ENCODE measurements around the gene SELPLG.
"Not testable (repeated sequence)": the region's sequence is repeated elsewhere in the genome, so short reads cannot be mapped to it uniquely, and the experiment has no call there.

Gene SELPLG

DNA sequence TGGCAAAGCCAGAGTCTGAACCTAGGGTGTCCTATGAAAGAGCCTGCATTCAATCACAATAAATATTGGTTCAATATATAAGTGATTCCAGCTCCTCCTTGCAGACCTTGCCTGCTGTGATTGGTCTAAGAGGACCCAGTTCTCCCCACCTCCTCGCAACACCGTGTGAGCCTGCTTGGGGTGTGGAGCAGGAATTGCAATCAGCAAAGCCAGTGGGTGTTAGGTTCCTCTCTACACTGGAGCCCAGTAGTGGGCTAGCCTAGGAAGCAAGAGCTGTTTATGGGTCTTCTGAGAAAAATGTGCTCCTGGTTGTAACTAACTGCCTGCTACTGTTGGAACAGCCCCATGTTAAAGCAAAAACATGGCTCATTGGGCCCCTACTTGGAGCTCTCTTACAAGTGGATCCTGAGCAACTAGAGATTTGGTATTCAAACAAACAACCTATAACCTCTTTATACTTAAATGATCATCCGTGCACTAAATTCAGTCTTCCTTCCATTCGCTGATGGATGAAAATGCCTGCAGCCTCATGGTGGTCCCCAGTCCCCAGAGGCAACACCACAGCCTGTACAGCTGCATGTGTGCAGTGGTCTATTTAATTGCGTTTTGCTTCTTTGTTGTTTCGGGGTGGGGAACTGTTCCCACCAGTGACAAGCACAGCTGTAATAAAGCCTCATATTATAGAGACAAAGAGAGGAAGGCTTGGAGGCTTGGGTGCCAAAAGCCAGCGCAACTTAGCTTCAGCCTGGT is 3.7 kb upstream of the SELPLG start:
- DNase-seq, result no peak

DNA sequence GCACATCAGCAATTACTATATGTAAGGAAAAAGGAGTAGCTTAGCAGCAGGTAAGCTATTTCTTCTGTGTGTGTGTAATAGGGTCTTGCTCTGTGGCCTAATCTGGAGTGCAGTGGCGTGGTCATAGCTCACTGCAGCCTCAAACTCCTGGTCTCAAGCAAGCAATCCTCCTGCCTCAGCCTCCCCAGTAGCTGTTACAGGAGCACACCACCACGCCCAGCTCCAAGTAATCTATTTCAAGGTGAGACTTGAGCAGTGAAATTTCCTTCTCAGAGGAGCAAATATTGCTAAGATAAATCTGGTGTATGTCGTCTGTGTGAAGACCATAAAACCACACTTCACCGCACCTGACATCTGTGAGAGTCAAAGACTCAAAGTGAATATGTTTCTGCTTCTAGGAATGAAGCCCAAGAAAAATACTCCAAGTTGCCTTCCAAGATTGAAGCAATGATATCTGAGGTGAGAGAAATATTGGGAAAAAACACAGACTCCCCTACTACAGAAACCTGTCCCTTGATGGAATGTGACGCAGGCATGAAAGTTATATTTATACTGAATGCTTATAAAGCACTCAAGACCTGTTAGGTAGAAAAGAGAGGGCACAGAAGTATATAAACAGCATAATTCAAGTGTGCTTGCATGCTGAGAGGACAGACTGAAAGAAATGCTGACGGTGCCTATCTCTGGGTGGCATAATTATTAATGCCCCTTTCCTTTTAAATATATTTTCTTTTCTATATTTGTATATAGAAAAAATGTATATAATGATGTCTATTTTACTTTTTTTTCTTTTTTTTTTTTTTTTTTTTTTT is 2.5 kb upstream of the SELPLG start:
- no peak for DNase-seq

DNA sequence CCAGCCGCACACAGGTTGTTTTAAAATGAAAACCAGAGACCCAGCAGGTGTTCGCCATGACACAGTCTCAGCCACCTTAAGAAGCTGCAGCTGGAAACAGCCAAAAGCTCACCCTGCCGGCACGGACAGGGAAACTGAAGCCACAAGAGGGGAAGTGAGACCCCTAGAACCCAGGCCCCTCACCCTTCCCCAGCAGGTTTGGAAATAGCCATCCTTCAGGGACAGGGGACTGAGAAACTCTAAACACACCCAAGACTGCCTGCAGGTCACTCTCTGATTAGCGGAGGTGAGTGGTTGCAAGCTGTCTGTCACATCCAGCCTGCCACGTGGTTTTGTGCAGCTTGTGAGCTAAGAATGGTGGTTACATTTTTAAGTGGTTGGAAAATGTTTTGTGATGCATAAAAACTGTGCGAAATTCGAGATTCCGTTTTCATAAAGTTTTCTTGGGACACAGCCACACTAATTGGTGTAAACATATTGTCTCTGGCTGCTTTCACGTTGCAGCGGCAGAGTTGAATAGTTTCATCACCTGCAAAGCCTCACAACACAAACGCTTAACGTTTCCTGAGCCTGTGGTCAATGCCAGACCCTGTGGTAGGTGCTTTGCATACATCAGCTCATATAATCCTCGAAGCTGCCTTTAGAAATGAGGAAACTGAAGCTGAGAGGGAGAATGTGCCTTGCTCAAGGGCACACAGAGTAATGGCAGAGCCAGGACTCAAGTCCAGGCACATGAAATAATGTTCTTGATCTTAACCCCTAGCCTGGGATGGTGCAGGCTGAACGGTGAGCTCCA is 1.7 kb upstream of the SELPLG start:
- no peak for DNase-seq

DNA sequence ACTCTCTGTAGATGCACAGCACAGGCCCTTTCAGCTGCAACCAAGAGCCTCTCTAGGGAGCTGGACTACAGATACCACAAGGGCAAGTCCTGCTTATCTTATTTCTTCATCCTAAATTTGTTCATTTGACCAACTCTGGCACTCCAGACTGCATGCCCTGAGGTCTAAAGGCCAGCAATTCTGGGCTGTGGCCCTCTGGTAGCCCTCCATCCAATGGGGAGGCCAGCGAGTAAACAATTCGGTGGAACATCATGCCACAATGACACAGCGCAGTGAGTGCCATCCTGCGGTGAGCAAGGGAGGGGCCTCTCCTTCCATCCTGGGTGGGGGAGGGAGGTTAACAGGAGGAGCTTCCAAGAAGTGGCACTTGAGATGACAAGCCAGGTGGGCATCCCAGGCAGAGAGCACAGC is 652 bp upstream of the SELPLG start:
- no peak for DNase-seq

DNA sequence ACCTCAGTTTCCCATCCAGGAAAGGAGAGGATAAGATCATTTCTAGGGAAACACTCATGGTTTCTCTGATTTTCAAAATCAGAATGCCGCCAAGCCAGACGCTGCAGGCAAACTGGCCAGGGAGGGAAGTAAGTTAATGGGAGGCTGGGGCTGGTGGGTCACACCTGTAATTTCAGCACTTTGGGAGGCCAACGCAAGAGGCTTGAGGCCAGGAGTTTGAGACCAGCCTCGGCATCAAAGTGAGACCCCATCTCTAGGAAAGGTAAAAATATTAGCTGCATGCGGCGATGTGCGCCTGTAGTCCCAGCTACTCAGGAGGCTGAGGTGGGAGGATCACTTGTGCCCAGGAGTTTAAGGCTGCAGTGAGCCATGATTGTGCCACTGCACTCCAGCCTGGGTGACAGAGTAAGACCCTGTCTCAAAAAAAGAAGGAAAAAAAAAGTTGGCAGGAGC is 587 bp downstream of the SELPLG start:
- DNase-seq, result no peak

DNA sequence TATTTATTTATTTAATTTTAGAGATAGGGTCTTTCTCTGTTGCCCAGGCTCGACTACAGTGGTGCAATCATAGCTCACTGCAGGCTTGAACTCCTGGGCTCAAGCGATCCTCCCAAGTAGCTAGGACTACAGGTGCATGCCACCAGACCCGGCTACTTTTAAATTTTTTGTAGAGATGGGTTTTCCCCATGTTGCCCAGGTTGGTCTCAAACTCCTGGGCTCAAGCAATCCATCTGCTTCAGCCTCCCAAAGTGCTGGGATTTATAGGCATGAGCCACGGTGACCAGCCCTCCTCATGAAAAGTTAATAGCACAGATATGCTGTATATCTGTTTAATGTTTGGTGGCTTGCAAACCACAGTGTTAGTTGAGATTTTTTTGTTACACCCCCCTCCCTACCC is 2.4 kb downstream of the SELPLG start:
- DNase-seq, result not testable (repeated sequence)

DNA sequence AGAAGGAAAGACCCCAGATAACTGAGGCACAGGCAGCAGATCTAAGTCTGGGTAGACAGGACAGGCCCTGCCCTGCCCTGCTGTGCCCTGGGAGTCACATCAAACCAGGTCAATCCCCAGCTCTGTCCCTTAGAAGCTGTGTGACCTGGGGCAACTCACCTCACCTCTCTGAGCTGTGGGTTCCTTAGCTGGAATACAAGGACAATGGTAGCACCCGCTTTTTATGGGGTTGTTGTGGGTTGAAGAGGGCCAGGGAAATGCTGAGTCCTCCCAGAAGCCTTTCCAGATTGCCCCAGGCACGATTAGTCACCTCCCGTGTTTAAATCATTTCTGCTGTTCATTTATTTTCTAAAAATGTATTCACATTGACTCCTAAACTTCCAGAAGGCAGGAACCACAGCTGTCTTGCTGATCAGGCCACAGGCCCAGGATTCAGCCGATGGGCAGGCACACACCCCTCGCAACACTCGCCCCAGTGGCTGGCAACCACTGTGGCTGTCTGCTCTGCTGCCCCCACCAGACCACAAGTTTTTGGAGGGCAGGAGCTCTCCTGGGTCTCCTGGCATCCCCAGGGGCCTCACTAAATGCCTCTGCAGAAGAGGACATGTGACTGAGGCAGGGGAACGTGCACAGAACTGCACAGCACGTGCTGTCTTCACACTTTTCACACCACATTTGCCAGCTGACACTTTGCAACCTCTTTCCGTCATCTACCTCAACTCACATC is 3.0 kb downstream of the SELPLG start:
- DNase-seq, result no peak

DNA sequence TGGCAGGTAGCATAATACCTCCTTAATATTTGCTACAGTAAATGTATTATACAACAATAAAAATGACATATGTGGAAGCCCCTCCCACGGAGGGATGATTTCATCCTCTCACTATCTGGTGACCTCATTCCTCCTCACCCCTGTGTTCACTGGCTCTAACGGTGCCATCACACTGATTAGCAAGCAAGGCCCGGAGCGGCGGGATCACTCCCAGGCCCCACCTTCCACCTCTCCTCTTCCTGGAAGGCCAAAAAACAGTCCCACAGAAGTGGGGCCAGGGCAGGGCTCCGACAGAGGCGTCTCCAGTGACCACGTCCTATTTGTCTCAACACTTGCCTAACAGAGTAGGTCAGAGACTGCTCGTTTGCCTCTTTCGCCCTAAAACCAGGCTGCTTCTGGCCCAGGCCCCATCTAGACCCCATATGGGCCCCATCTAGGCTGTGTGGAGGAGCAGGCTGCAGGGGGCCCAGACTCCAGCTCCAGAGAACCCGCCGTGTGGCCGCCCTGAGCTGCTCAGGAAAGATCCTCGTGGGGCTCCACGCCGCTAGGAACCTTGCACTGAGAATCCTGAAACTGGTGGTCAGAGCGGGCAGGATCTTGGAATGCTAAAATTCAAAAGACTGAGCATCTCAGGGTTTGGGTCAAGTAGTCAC is 3.7 kb downstream of the SELPLG start:
- no peak for DNase-seq

DNA sequence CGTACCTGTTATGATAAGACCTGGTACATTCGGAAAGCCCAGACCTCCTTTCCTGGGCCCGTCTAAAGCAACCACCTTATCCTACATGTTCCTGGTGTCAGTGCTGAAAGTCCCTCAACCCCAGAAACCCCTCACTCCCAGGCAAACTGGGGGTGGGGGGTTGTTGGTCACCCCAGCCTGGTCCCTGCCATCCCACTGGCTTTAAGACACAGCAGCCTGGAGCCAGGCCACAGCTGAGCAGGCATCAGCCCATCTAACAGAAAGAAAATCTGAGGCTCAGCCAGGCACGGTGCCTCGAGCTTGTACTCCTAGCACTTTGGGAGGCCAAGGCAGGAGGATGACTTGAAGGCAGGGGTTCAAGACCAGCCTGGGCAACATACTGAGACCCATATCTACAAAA is 4.5 kb downstream of the SELPLG start:
- no peak for DNase-seq

DNA sequence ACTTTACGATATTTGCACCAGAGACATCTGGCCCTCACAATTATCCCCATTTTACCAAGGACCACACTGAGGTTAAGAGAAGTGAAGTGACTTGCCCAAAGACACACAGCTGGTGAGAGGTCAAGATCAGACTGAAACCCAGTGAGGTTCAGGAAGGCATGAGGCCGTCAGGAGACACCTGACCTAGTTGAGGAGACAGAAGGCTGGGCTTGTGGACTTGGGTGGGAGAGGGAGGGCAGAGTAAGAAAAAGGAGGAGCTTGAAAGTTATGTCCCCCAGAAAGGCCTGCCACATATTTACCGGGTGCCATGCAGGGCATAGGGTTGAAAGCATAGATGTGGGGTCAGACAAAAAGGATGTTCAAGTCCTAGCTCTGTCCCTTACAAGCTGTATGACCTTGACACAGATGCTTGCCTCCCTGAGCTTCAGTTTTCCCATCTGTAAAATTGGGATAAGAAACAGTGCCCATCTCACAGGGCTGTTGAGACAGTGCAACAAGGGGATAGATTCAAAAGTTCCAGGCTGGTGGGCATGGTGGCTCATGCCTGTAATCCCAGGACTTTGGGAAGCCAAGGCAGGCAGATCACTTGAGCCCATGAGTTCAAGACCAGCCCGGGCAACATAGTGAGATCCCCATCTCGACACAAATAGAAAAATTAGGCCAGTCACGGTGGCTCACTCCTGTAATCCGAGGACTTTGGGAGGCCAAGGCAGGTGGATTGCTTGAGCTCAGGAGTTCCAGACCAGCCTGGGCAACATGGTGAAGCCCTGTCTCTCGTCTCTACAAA is 6.4 kb downstream of the SELPLG start:
- no peak for DNase-seq

DNA sequence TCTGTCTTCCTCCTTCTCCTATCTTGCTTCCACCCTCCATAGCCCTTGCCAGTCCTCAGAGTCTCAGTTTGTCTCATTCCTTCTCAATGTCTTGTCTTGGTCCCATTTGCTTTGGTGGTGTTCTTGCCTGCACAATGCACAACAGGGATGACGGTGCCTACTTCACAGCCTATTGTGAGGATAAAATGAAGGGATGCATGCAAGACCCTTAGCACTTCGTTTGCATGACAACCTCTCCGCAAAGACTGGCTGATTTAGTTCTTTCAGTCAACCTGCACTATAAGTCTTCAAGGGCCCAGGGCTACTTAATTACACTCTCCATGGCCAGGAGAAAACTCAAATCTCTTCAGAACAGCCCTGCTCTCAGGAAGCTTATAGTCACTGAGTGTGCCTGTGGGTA is 8.5 kb downstream of the SELPLG start:
- no peak for DNase-seq

DNA sequence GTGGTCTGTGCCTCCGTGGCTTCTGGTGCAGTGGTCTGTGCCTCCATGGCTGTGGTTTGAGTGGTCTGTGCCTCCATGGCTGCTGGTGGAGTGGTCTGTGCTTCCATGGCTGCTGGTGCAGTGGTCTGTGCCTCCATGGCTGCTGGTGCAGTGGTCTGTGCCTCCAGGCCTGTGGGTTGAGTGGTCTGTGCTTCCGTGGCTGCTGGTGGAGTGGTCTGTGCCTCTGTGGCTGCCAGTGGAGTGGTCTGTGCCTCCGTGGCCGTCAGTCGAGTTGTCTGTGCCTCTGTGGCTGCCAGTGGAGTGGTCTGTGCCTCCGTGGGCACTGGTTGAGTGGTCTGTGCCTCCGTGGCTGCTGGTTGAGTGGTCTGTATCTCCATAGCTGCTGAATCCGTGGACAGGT is 10.1 kb downstream of the SELPLG start:
- no peak for DNase-seq

DNA sequence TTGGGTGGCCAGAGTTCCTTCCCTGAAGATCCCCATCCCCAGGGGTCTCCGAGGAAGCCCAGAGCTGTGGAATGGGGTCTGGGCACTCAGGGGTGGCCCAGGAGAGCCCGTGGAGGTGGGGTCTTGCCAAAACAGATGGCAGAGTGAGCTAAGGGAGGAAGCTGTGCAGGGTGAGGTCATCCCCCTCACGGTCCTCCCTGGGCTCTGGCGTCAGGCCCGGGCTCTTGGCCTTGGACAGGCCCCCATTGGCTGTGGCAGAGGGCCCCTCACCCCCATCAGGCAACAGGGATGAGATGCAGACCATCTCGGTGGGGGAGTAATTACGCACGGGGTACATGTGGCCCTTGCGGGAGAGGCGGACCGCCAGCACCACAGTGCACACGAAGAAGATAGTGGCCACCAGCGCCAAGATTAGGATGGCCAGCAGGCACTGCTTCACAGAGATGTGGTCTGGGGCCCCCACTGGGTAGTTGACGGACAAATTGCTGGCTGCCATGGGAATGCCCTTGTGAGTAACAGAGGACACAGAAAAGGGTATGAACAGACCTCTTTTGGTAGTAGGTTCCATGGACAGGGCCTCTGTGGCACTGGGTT is 10.7 kb downstream of the SELPLG start:
- DNase-seq, result no peak

DNA sequence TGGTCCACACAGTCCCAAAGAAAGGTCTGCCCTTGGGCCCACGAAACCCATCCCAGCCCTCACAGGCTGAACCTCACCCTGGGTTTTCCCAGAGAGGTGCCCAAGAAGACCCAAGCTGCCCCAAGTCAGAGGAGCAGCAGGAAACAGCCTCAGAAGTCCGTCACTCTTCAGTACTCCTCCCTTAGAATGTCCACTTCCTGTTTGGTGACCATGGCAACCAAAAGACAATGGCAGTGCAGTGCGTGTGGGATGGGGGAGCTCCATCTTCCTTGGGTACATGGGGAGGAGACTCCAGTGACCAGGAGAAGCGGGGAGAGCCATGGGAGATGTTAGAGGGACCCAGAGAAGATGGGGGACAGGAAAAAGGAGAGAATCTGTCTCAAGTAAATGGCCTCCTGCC is 11.3 kb downstream of the SELPLG start:
- peak; percentile 58 for DNase-seq

DNA sequence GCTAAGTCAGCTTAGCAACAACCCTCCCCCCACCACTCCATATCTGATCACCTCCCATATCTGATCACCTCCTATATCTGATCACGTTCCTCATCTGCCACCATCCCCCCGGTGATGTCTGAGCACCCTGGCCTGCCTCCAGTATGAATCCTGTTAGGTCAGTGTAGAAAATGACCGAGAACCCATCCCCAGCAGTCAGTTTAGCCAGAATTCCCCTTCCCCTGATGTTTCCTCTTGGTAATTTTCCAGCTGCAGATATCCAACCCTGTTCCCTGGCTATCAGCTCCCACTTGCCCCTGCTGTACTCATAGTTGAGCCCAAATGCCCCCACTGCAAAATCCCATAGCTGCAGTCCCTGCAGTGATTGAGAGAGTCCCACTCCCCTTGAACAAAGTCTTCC is 12.5 kb downstream of the SELPLG start:
- DNase-seq, result no peak

DNA sequence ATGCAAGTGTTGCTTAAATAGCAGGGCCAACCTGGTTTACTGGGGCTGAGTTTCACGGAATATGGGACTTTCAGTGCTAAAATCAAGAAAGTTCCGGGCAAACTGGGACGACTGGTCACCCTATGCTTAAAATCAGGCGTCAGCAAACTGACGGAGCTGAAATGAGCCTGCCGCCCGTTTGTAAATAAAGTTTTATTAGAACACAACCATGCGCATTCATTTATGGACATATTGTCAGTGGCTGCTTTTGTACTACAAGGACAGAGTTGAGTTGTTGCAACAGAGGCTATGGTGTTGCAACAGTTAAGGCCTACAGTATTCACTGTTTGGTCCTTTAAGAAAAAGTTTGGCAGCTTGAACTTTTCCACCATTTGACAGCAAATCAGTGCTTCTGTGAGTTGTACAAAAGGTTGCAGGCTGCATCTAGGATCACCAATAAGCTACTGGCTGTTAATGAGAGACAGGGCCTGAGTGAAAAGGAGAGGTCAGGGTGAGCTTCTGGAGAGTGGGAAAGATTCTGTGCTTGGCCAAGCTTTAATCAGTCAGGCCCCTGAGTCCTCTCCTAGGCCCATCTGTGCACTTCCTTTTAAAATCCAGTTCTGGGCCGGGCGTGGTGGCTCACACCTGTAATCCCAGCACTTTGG is 13.3 kb downstream of the SELPLG start:
- DNase-seq, result no peak

DNA sequence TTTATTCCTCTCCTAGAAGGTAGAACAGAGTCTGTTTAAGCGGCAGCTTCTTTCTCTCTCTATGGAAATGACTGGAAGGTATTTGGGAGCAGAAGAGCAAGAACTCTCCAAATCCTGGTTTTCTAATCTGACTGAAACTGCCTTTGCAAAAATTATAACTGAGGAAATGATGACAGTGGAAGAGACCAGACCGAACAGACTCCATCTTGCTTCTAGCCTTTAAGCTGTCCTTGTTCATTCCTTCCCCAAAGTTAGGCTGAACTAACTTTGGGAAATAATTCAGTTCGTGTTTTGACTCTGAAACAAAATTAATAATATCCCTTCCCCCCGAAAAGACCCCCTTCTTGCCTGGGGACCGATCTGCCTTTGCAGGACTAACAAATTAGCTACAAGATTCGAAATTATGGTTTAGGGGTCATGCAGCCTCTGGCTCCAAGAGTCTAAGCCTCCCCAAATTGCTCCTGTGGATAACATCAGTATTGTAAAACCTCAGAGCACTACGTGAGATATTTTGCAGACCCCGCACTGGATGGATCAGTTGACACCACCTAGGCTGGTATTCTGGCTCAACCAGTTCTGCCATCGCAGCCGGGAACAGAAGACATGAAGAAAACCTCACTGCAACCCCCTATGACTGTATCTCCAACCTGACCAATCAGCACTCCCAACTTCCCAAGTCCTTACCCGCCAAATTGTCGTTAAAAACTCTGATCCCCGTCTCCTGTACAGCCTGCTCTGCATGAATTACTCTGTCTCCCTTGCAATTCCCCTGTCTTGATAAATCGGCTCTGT is 14.1 kb downstream of the SELPLG start:
- no peak for DNase-seq

DNA sequence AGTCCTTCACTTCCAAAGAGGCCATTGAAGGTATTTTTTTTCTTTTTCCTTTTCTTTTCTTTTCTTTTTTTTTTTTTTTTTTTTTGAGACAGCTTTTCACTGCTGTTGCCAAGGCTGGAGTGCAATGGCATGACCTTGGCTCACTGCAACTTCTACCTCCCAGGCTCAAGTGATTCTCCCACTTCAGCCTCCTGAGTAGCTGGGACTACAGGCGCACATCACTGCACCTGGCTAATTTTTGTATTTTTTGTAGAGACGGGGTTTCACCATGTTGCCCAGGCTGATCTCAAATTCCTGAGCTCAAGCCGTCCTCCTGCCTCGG is 14.8 kb downstream of the SELPLG start:
- not testable (repeated sequence) for DNase-seq

DNA sequence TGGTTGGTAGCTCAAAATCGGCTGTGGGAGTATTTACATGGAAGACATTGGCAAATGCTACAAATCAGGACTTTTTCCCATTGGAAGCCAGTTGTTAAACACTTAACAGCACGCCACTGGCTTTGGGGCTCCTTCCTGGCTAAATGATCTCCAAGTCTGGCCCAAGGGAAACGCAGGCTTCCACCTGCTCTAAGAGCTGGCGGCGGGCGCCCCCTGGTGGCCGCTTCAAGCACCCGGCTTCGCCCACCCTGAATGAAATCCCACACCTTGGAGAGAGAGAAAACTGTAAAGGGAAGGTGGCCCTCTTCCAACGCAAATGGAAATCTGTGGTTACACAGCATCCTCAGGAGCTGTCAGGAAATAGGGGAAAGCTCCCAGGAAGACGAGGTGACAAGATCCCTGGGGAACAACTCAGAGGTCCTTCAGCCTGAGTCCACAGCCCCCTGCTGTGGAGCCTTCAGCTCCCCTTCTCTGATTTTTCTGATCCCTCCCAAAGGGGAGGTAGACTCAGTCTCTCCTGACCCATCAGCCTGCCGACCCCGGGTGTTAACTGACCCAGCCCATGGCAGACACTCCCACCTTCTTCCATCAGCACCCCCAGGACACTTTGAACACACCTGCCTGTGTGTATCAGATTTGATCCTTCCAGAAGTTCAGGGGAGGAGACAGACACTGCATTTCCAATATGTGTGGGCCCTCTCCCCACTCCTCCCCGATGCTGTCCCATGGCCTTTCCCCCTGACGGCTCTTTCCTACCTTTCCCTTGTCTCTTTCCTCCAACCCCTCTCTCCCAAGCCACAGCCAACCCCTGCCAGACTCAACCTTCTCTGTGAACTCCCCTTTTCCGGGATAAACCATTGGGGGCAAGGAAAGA is 15.4 kb downstream of the SELPLG start:
- peak; percentile 72 for DNase-seq
